Measurements from ENCODE around the gene KIAA1755.

Gene KIAA1755

GRCh38 chr20:38165089-38165965 lies 95.2 kb downstream of the KIAA1755 start, which contains the start of gene TGM2:
Gene TGM2, minus strand, starts transcription at chr20:38165270. Its CDS starts 72 bp downstream, at chr20:38165198.
- peak in 2 of 3 donors; percentile 20 to 30 for DNase-seq (ENCODE audit: low read depth in 3 of 3)

DNA sequence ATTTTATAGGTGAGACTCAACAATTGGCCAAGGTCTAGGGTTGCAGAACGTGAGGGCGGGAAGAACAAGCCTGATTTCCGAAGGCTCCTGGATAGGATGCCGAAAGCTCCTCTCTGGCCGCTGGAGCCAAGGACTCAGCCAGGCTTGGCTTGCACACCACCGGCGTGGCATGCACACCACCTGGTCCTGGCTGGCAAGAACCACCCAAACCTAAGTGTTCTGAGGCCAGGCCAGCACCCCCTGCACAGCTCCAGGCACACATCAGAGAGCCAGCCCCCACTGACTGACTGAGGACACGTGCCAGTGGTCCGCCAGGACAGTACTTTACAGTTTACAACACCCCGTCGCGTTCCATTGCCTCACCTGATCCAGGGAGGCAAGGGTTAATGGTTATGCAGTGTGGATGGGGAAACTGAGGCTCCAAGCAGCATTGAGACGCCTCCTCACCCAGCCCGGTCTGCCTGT lies 95.9 kb downstream of the KIAA1755 start:
- no peak for DNase-seq (ENCODE audit: low read depth in 3 of 3)

GRCh38 chr20:38164069-38164468 lies 96.5 kb downstream of the KIAA1755 start:
- no peak for DNase-seq (ENCODE audit: low read depth in 3 of 3)

DNA sequence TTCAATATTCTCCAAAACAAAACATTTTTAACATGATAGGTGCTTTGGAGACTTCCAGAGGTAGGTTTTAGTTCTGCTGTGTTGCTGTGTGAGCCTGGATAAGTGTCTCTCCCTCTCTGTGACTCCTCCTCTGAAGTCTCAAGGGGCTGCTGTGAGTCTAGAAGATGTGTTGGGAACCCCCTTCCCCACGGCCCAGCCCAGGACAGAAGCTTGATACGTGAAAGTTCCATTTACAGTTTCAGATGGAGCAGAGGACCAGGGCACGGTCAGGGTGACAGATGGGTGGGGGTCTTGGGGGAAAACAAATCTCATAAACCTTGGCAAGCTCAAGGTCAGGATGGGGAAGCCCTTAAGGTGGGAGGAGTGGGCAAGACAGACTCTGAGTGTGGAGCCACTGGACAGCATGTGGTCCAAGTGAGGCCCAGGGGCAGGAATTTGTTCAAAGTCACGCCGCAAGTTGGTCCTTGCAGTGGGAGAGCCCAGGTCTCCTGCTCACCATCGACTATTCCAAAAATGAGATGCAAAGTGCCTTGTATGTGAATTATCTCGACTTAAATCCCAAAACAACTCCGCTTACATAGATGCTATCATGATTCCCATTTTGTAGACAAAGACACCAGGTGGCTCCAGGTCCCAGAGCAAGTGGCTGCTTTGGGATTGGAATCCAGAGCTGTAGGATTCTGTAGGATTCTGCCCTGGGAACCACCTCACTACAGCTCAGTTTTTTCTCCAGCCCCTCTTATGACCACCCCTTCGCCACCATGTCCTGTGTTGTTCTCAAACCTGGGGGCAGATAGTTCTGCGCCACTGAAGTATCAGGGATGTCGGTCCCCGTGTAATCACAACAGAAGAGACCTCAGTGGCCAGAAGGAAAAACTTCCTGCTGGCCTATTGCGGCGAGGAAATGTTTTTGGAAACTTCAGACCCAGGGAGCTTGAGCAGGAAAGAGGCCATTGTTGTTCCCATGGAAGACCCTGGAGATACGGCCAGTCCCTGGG lies 97.4 kb downstream of the KIAA1755 start:
- DNase-seq (ENCODE audit: low read depth in 3 of 3) = no peak

DNA sequence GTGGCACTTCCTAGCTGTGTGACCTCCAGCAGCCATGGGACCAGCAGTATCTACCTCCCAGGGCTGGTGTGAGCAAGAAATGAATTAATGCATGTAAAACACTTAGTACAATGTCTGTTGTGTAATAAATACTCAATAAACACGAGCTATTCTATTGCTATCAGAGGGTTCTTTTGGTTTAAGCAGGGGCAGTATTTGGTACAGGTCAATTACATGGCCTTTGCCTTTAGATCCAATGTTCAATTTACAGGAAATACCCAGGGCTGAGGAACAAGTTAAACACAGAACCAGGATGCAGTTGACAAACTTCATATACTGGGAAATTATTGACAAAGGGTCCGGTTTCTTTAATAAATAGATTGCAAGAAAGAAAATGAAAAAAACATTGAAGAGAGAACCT lies 98.4 kb downstream of the KIAA1755 start:
- no peak for DNase-seq (ENCODE audit: low read depth in 3 of 3)

DNA sequence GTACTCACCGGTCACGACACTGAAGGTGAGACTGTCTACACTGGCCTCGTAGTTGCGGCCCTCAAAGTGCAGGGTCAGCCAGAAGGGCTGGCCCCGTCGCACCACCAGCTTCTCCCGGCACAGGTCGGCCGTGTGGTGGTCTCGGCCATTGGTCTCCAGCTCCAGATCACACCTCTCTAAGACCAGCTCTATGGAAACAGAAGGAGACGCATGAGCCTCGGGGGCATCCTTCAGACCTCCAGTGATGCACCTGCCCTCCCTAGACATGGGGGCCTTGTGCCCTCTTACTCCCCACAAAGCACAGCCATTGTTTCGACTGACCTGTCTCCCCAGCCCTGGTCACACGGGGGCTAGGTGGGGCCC lies 99.1 kb downstream of the KIAA1755 start:
- no peak for DNase-seq (ENCODE audit: low read depth in 3 of 3)
